OCI-LY1 (cell line): ENCODE measurements around the gene MACROD2.
"Not testable (repeated sequence)": the region's sequence is repeated elsewhere in the genome, so short reads cannot be mapped to it uniquely, and the experiment has no call there.

ENCODE experiments used
- H2AFZ ChIP-seq: fragments of 200-600 bp; sonication (generic), shearing (Covaris generic); 2 replicates; pipeline ENCODE4 v1.6.0; 2014; ENCODE audit warnings: antibody characterized with exemption, mild to moderate bottlenecking, low read length
- H3F3A ChIP-seq: fragments of 200-600 bp; sonication (generic), shearing (Covaris generic); 2 replicates; pipeline ENCODE4 v1.6.0; 2014; ENCODE audit warnings: mild to moderate bottlenecking, antibody characterized with exemption, low read length, moderate library complexity; ENCODE audit not compliant: insufficient read depth
- H3K27ac ChIP-seq: fragments of 200-600 bp; sonication (generic); 2 replicates; pipeline ENCODE4 v1.5.1; 2014; ENCODE audit warnings: low read length, mixed run types, mild to moderate bottlenecking, low read depth; ENCODE audit not compliant: poor library complexity, severe bottlenecking
- H3K27me3 ChIP-seq: fragments of 200-600 bp; sonication (generic); 2 replicates; pipeline ENCODE4 v1.6.0; 2014; ENCODE audit warnings: antibody characterized with exemption, mild to moderate bottlenecking, low read length, moderate library complexity; ENCODE audit not compliant: insufficient read depth
- H3K36me3 ChIP-seq: fragments of 200-600 bp; sonication (generic); 2 replicates; pipeline ENCODE4 v1.6.1; 2014; ENCODE audit warnings: mild to moderate bottlenecking, antibody characterized with exemption, low read length, moderate library complexity, mixed read lengths; ENCODE audit not compliant: insufficient read depth
- H3K4me1 ChIP-seq: fragments of 200-600 bp; sonication (generic); 2 replicates; pipeline ENCODE4 v1.5.1; 2014; ENCODE audit warnings: mild to moderate bottlenecking, low read length, moderate library complexity; ENCODE audit not compliant: insufficient read depth, severe bottlenecking
- H3K4me2 ChIP-seq: fragments of 200-600 bp; sonication (generic), shearing (Covaris generic); 2 replicates; pipeline ENCODE4 v1.6.1; 2014; ENCODE audit warnings: low read length
- H3K4me3 ChIP-seq: fragments of 200-600 bp; sonication (generic); 2 replicates; pipeline ENCODE4 v1.5.1; 2014; ENCODE audit warnings: low read length, low read depth, mild to moderate bottlenecking, mixed read lengths; ENCODE audit not compliant: poor library complexity, severe bottlenecking
- H3K79me2 ChIP-seq: fragments of 200-600 bp; shearing (Covaris generic); 2 replicates; pipeline ENCODE4 v1.6.1; 2016; ENCODE audit warnings: mixed run types, low read length, mixed read lengths; ENCODE audit not compliant: insufficient read depth
- H3K9ac ChIP-seq: fragments of 200-600 bp; sonication (generic), shearing (Covaris generic); 2 replicates; pipeline ENCODE4 v1.6.1; 2014; ENCODE audit warnings: mild to moderate bottlenecking, low read length, mixed read lengths
- H3K9me2 ChIP-seq: fragments of 200-600 bp; sonication (generic), shearing (Covaris generic); 2 replicates; pipeline ENCODE4 v1.6.1; 2014; ENCODE audit warnings: low read depth, mild to moderate bottlenecking, low read length, mixed read lengths
- H3K9me3 ChIP-seq: fragments of 200-600 bp; shearing (Covaris generic); 2 replicates; pipeline ENCODE4 v1.6.1; 2014; ENCODE audit warnings: low read length, mixed read lengths
- H4K20me1 ChIP-seq: fragments of 200-600 bp; sonication (generic), shearing (Covaris generic); 2 replicates; pipeline ENCODE4 v1.6.0; 2016; ENCODE audit warnings: mild to moderate bottlenecking, low read length; ENCODE audit not compliant: insufficient read depth
- EZH2 ChIP-seq: fragments of 200-600 bp; sonication (generic), shearing (Covaris generic); IDR thresholded peaks from 2 replicates; pipeline ENCODE4 v1.8.0; 2017; ENCODE audit warnings: borderline replicate concordance, mixed run types, mild to moderate bottlenecking, antibody characterized with exemption, low read length, moderate library complexity, mixed read lengths
- TF ChIP-seq, protein P1 (sequence below): fragments of 200-600 bp; sonication (generic), shearing (Covaris generic); IDR thresholded peaks from 2 replicates; pipeline ENCODE4 v1.5.1; 2017; ENCODE audit warnings: mild to moderate bottlenecking, antibody characterized with exemption, low read length, moderate library complexity, mixed read lengths

The MACROD2 gene

DNA sequence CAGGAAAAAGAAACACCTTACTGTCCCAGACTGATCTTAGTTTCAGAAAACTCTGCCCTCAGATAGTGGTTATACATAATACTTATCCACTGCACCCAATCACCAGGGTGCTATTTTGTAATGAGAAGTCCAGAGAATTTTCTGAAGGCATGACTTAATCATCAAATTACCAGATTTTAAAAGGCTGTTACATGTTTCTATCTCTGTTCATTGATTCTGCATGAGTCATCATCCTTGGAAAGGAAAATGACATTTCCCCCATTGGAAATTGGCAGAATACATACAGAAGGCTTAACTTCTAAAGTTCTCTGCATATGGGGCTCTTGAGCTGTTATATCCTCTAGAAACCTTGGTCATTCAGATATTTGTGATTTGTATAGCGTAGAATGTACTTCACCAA, 930.0 kb downstream of the MACROD2 start:
- H3K36me3 ChIP-seq: no peaks in the 10 kb centered on the region
- no peak overlapping the region for H3K9ac ChIP-seq
- no peak overlapping the region for H3K27ac ChIP-seq
- no peak overlapping the region for H3K4me2 ChIP-seq
- no peaks in the 10 kb centered on the region for H3K79me2 ChIP-seq
- H3K4me1 ChIP-seq: no peaks in the 10 kb centered on the region
- H3K9me3 ChIP-seq: no peaks in the 10 kb centered on the region
- no peaks in the 10 kb centered on the region for H3F3A ChIP-seq
- H4K20me1 ChIP-seq: no peaks in the 10 kb centered on the region
- no peaks in the 10 kb centered on the region for H3K9me2 ChIP-seq
- H2AFZ ChIP-seq: no peak overlapping the region
- no peak overlapping the region for H3K4me3 ChIP-seq
- TF ChIP-seq, protein P1, sequence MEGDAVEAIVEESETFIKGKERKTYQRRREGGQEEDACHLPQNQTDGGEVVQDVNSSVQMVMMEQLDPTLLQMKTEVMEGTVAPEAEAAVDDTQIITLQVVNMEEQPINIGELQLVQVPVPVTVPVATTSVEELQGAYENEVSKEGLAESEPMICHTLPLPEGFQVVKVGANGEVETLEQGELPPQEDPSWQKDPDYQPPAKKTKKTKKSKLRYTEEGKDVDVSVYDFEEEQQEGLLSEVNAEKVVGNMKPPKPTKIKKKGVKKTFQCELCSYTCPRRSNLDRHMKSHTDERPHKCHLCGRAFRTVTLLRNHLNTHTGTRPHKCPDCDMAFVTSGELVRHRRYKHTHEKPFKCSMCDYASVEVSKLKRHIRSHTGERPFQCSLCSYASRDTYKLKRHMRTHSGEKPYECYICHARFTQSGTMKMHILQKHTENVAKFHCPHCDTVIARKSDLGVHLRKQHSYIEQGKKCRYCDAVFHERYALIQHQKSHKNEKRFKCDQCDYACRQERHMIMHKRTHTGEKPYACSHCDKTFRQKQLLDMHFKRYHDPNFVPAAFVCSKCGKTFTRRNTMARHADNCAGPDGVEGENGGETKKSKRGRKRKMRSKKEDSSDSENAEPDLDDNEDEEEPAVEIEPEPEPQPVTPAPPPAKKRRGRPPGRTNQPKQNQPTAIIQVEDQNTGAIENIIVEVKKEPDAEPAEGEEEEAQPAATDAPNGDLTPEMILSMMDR: no peak
- no peak for TF ChIP-seq EZH2
- no peaks in the 10 kb centered on the region for H3K27me3 ChIP-seq

DNA sequence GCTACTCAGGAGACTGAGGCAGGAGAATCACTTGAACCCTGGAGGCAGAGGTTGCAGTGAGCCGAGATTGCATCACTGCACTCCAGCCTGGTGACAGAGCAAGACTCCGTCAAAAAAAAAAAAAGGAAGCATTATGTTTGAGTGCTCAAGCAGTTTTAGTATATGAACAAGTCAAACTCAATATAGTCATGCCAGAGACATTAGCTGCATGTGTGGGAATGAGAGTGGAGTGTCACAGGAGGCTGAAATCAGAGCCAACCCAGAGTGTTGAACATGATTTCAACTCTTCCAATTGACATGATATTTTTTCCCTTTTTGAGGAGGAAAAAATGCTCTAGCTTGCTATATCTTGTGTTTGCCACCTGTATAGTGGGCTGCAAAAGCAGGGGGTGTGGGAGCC, 931.1 kb downstream of the MACROD2 start:
- not testable (repeated sequence) for H3K79me2 ChIP-seq, H3K9me3 ChIP-seq, H3K4me3 ChIP-seq, H3K4me1 ChIP-seq, H2AFZ ChIP-seq, H3K27ac ChIP-seq, H3K36me3 ChIP-seq, H3K9ac ChIP-seq, H3K4me2 ChIP-seq, H3F3A ChIP-seq, H3K9me2 ChIP-seq, H3K27me3 ChIP-seq, H4K20me1 ChIP-seq

DNA sequence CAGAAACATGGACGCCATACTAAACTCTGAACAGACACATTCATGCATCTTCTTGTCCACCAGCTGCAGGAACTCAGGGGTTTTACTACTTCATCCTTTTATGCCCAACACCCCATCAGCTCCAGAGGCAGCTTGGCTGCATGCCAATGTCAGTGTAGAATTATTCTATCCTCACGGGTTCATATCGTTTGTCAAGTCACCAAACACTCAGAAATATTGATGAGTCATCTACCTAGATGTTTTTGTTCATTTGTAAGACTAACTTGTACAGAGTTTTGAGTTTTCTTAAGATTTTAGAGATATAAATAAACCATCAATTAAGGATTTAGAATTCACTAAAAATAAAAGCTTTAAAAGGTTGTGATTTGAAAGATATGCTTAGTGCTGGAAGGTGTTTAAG, 932.8 kb downstream of the MACROD2 start:
- Histone ChIP-seq H3K4me1 (no peaks in the 10 kb centered on the region), H3K36me3 (no peaks in the 10 kb centered on the region), H3K9me2 (no peaks in the 10 kb centered on the region), H3K27ac (no peak overlapping the region), H2AFZ (no peak overlapping the region), H3K4me3 (no peak overlapping the region), H3K9ac (no peak overlapping the region), H3K4me2 (no peak overlapping the region), H3F3A (no peaks in the 10 kb centered on the region), H3K27me3 (no peaks in the 10 kb centered on the region), H3K79me2 (no peaks in the 10 kb centered on the region), H4K20me1 (no peaks in the 10 kb centered on the region), H3K9me3 (no peaks in the 10 kb centered on the region)
- TF ChIP-seq EZH2: no peak
- TF ChIP-seq, protein P1: no peak

DNA sequence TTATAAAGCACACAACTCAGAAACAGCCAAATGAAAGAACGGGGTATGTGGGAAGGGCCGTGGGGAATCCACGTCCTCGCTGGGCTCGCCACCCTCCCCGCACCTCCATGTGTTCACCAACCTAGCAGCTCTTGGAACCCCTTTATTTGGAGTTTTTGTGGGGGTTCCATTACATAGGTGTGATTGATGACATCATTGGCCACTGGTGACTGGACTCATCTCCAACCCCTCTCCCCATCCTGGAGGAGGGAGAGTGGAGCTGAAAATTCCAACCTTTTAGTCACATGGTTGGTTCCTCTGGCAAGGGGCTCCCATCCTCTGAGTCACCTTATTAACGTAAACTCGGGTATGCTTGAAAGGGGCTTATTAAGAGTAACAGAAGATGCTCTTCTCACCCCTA, 934.1 kb downstream of the MACROD2 start:
- no peaks in the 10 kb centered on the region for H3K36me3 ChIP-seq

More for the DNA sequence above, 934.1 kb downstream of the MACROD2 start:
- no peak for TF ChIP-seq EZH2
- TF ChIP-seq, protein P1: no peak
- Histone ChIP-seq H2AFZ (no peak overlapping the region), H3F3A (no peaks in the 10 kb centered on the region), H3K27ac (no peak overlapping the region), H3K9me2 (no peaks in the 10 kb centered on the region), H4K20me1 (no peaks in the 10 kb centered on the region), H3K4me3 (no peak overlapping the region), H3K27me3 (no peaks in the 10 kb centered on the region), H3K4me1 (no peaks in the 10 kb centered on the region), H3K9ac (no peak overlapping the region), H3K4me2 (no peak overlapping the region), H3K9me3 (no peaks in the 10 kb centered on the region), H3K79me2 (no peaks in the 10 kb centered on the region)
